Neural cell (in vitro differentiated cells): ENCODE data around the gene SLC16A12. TPM values are rescaled to one million over a fixed set of nuclear protein-coding genes. Genes with fewer than 3 reads are reported as not detected.

Experiments used
- H2AFZ ChIP-seq: fragments of 200-600, 300-800 bp; sonication (generic), shearing (Covaris generic); 2 replicates; pipeline ENCODE4 v1.6.0; 2014; ENCODE audit warnings: low read depth, mild to moderate bottlenecking, antibody characterized with exemption, low read length, moderate library complexity
- H3F3A ChIP-seq: fragments of 200-600 bp; shearing (Covaris generic); 2 replicates; pipeline ENCODE4 v1.6.1; 2016; ENCODE audit warnings: mild to moderate bottlenecking, moderate library complexity, mixed read lengths, antibody characterized with exemption, low read length; ENCODE audit not compliant: insufficient read depth, poor library complexity, severe bottlenecking
- H3K27ac ChIP-seq: fragments of 200-600, 300-800 bp; sonication (generic), shearing (Covaris generic); 2 replicates; pipeline ENCODE4 v1.5.1; 2014; ENCODE audit warnings: mild to moderate bottlenecking, low read length, moderate library complexity
- H3K27me3 ChIP-seq: fragments of 300-800, 200-600 bp; sonication (generic), shearing (Covaris generic); 2 replicates; pipeline ENCODE4 v1.6.0; 2014; ENCODE audit warnings: mild to moderate bottlenecking, low read depth, low read length, moderate library complexity; ENCODE audit not compliant: insufficient read depth
- H3K36me3 ChIP-seq: fragments of 300-800, 200-600 bp; sonication (generic), shearing (Covaris generic); 2 replicates; pipeline ENCODE4 v1.5.1; 2014; ENCODE audit warnings: mild to moderate bottlenecking, antibody characterized with exemption, low read length, moderate library complexity; ENCODE audit not compliant: insufficient read depth
- H3K4me2 ChIP-seq: fragments of 300-800, 200-600 bp; sonication (generic), shearing (Covaris generic); 2 replicates; pipeline ENCODE4 v1.6.0; 2014; ENCODE audit warnings: mild to moderate bottlenecking, low read length
- H3K4me3 ChIP-seq: fragments of 300-800, 200-600 bp; sonication (generic), shearing (Covaris generic); 2 replicates; pipeline ENCODE4 v1.5.1; 2014; ENCODE audit warnings: mild to moderate bottlenecking, low read length, moderate library complexity
- H3K79me2 ChIP-seq: fragments of 200-600 bp; shearing (Covaris generic); replicated peaks from 2 replicates; pipeline ENCODE4 v1.6.0; 2014; ENCODE audit warnings: mild to moderate bottlenecking, low read length, moderate library complexity; ENCODE audit not compliant: insufficient read depth
- H3K9ac ChIP-seq: fragments of 300-800, 200-600 bp; sonication (generic), shearing (Covaris generic); 2 replicates; pipeline ENCODE4 v1.6.1; 2016; ENCODE audit warnings: mild to moderate bottlenecking, low read length, mixed read lengths
- H3K9me2 ChIP-seq: fragments of 200-600 bp; shearing (Covaris generic); 2 replicates; pipeline ENCODE4 v1.6.1; 2016; ENCODE audit warnings: mild to moderate bottlenecking, low read length, mixed read lengths; ENCODE audit not compliant: insufficient read depth
- H3K9me3 ChIP-seq: fragments of 200-600, 300-800 bp; sonication (generic), shearing (Covaris generic); 2 replicates; pipeline ENCODE4 v1.6.1; 2016; ENCODE audit warnings: mild to moderate bottlenecking, mixed run types, low read length, moderate library complexity, mixed read lengths
- H4K20me1 ChIP-seq: fragments of 200-600 bp; shearing (Covaris generic); 2 replicates; pipeline ENCODE4 v1.6.1; 2016; ENCODE audit warnings: mild to moderate bottlenecking, mixed run types; ENCODE audit not compliant: insufficient read depth
- CTCF ChIP-seq: fragments of 450-650 bp; IDR thresholded peaks from 2 replicates; pipeline ENCODE4 v1.5.1; 2014; ENCODE audit warnings: antibody characterized with exemption, mild to moderate bottlenecking, moderate library complexity; ENCODE audit not compliant: poor library complexity, severe bottlenecking
- EP300 ChIP-seq: fragments of 450-650 bp; conservative IDR thresholded peaks from 2 replicates; pipeline ENCODE4 v1.6.1; 2014; ENCODE audit warnings: antibody characterized with exemption, mild to moderate bottlenecking, moderate library complexity; ENCODE audit not compliant: poor library complexity, severe bottlenecking
- EZH2 ChIP-seq: fragments of 200-600, 300-800 bp; shearing (Covaris generic), sonication (generic); IDR thresholded peaks from 2 replicates; pipeline ENCODE4 v1.6.1; 2014; ENCODE audit warnings: antibody characterized with exemption, low read length, borderline replicate concordance, mild to moderate bottlenecking; ENCODE audit not compliant: insufficient read depth, poor library complexity, severe bottlenecking
- MXI1 ChIP-seq: fragments of 450-650 bp; conservative IDR thresholded peaks from 2 replicates; pipeline ENCODE4 v1.6.1; 2014; ENCODE audit warnings: antibody characterized with exemption, mild to moderate bottlenecking; ENCODE audit not compliant: poor library complexity, severe bottlenecking
- POLR2AphosphoS5 ChIP-seq: IDR thresholded peaks from 2 replicates; pipeline ENCODE4 v1.6.1; 2012
- RAD21 ChIP-seq: fragments of 450-650 bp; conservative IDR thresholded peaks from 2 replicates; pipeline ENCODE4 v1.6.1; 2014; ENCODE audit warnings: antibody characterized with exemption, mild to moderate bottlenecking, moderate library complexity
- REST ChIP-seq: IDR thresholded peaks from 2 replicates; pipeline ENCODE4 v1.6.1; 2012; ENCODE audit warnings: borderline replicate concordance
- SMC3 ChIP-seq: fragments of 450-650 bp; conservative IDR thresholded peaks from 2 replicates; pipeline ENCODE4 v1.6.1; 2014; ENCODE audit warnings: antibody characterized with exemption, mild to moderate bottlenecking, moderate library complexity; ENCODE audit not compliant: poor library complexity
- TAF1 ChIP-seq: IDR thresholded peaks from 2 replicates; pipeline ENCODE4 v1.6.1; 2012; ENCODE audit warnings: low read depth
- polyA minus RNA-seq: library from RNA; depleted of rRNA, polyadenylated mRNA; stranded (reverse); fragments of >200 nt; gene quantifications from 2 replicates; pipeline ENCODE4 v1.2.3, GENCODE V29; 2014
- polyA plus RNA-seq: library from polyadenylated mRNA; depleted of rRNA; stranded (reverse); fragments of >200 nt; gene quantifications from 2 replicates; pipeline ENCODE4 v1.2.3, GENCODE V29; 2014

SLC16A12 gene
- polyA plus RNA-seq: 0.04 TPM in 1 of 2 replicates, not detected in the other
- under 0.01 and 0.12 TPM in 2 replicates for polyA minus RNA-seq

GRCh38 chr10:89535171-89536012 is at the start of gene SLC16A12:
SLC16A12 (minus strand) TSS chr10:89535594; CDS start chr10:89462578, 73,016 bp downstream.
- Histone ChIP-seq H3K36me3 (no peaks in the 10 kb centered on the region), H3K4me3 (peak within 1 kb of the TSS; percentile 76), H3K9me2 (no peaks in the 10 kb centered on the region), H3F3A (no peaks in the 10 kb centered on the region), H3K9ac (peak within 1 kb of the TSS; percentile 4), H3K79me2 (no peaks in the 10 kb centered on the region), H3K4me2 (peak within 1 kb of the TSS; percentile 89), H2AFZ (no peak within 1 kb of the TSS), H3K27me3 (peaks cover 41% of the 10 kb centered on the region), H4K20me1 (no peaks in the 10 kb centered on the region), H3K27ac (no peak within 1 kb of the TSS), H3K9me3 (peaks cover 3% of the 10 kb centered on the region)
- TF ChIP-seq CTCF (no peak), POLR2AphosphoS5 (no peak), REST (no peak), EP300 (no peak), MXI1 (peak; percentile 16), EZH2 (no peak), RAD21 (no peak), SMC3 (no peak), TAF1 (peak; percentile 6)

GRCh38 chr10:89582022-89582421 is 46.6 kb upstream of the SLC16A12 start:
- Histone ChIP-seq H3K9me3 (no peaks in the 10 kb centered on the region), H3K36me3 (no peaks in the 10 kb centered on the region), H3K4me2 (no peak overlapping the region), H2AFZ (no peak overlapping the region), H3K27ac (no peak overlapping the region), H4K20me1 (no peaks in the 10 kb centered on the region), H3K4me3 (no peak overlapping the region), H3K9me2 (no peaks in the 10 kb centered on the region), H3F3A (no peaks in the 10 kb centered on the region), H3K27me3 (no peaks in the 10 kb centered on the region), H3K9ac (no peak overlapping the region), H3K79me2 (no peaks in the 10 kb centered on the region)
- TF ChIP-seq CTCF (no peak), EZH2 (no peak), TAF1 (no peak), POLR2AphosphoS5 (no peak), RAD21 (no peak), MXI1 (no peak), REST (no peak), SMC3 (no peak), EP300 (no peak)
